ENCODE measurements around the gene SLC2A4RG.

GRCh38 chr20:63748070-63748933, 8.7 kb downstream of the SLC2A4RG start:
- no peak for TF ChIP-seq CTCF (IDR thresholded peaks at IDR 0.05 in 8 of 11, conservative IDR thresholded peaks at IDR 0.05 in 3 of 11)
- peak in 1 of 3 donors; percentile 28 for TF ChIP-seq POLR2AphosphoS5 (IDR thresholded peaks at IDR 0.05)
- TF ChIP-seq POLR2A (IDR thresholded peaks at IDR 0.05), result no peak

All from spleen (tissue), 7 donors.